ENCODE measurements around the gene CPSF3. TPM values are rescaled to one million over a fixed set of nuclear protein-coding genes. Genes with fewer than 3 reads are reported as not detected.

Gene CPSF3
- total RNA-seq, 1 donor from 2014 or later = 199 TPM

DNA sequence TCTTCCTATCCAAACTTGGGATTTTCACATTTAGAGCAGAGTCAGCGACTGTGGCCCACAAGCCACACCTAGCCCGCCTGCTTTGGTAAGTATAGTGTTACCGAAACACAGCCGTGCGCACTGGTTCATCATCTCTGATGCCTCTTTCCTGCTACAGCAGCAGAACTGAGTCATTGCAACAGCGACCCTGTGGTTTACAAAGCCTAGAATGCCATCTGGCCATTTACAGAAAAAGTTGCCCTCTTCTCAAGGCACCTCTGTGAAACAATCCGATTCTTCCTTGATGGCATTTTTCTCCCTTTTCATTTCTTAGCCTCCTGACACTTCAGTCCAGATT, 40.2 kb downstream of the CPSF3 start:
- no peak overlapping the region for H3K27ac Mint-ChIP-seq
- Histone ChIP-seq H3K4me1 (no peaks in the 10 kb centered on the region), H3K9me3 (ENCODE audit: low read depth) (no peaks in the 10 kb centered on the region), H3K27ac (no peak overlapping the region), H3K9ac (no peak overlapping the region), H3K4me2 (no peak overlapping the region), H2AFZ (replicated peaks) (no peak overlapping the region), H3K36me3 (no peaks in the 10 kb centered on the region), H3F3A (ENCODE audit: low read depth) (peaks cover 7% of the 10 kb centered on the region), H3K79me2 (ENCODE audit: low read depth) (no peaks in the 10 kb centered on the region), H3K4me3 (no peak overlapping the region), H3K27me3 (no peaks in the 10 kb centered on the region), H4K20me1 (ENCODE audit: low read depth) (peaks cover 3% of the 10 kb centered on the region)
- no peaks in the 10 kb centered on the region for H3K9me3 Mint-ChIP-seq
- no peak overlapping the region for H3K4me3 Mint-ChIP-seq
- no peaks in the 10 kb centered on the region for H3K4me1 Mint-ChIP-seq
- TF ChIP-seq EZH2phosphoT487 (IDR thresholded peaks at IDR 0.05) = no peak
- TF ChIP-seq, protein P1, sequence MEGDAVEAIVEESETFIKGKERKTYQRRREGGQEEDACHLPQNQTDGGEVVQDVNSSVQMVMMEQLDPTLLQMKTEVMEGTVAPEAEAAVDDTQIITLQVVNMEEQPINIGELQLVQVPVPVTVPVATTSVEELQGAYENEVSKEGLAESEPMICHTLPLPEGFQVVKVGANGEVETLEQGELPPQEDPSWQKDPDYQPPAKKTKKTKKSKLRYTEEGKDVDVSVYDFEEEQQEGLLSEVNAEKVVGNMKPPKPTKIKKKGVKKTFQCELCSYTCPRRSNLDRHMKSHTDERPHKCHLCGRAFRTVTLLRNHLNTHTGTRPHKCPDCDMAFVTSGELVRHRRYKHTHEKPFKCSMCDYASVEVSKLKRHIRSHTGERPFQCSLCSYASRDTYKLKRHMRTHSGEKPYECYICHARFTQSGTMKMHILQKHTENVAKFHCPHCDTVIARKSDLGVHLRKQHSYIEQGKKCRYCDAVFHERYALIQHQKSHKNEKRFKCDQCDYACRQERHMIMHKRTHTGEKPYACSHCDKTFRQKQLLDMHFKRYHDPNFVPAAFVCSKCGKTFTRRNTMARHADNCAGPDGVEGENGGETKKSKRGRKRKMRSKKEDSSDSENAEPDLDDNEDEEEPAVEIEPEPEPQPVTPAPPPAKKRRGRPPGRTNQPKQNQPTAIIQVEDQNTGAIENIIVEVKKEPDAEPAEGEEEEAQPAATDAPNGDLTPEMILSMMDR (IDR thresholded peaks at IDR 0.05) = no peak
- no peak for TF ChIP-seq EZH2 (IDR thresholded peaks at IDR 0.05)
- no peak for DNase-seq (ENCODE audit: low spot score)
- peaks cover 14% of the 10 kb centered on the region for H3K36me3 Mint-ChIP-seq
- peaks cover 4% of the 10 kb centered on the region for H3K27me3 Mint-ChIP-seq (ENCODE audit: insufficient read depth, low read depth)

- Mint-ChIP-seq H3K27me3 (ENCODE audit: insufficient read depth, low read depth) (peaks cover 6% of the 10 kb centered on the region), H3K36me3 (peaks cover 15% of the 10 kb centered on the region), H3K27ac (no peak overlapping the region), H3K4me1 (no peaks in the 10 kb centered on the region), H3K4me3 (no peak overlapping the region), H3K9me3 (no peaks in the 10 kb centered on the region)
- no peak overlapping the region for H3K4me3 ChIP-seq
- no peaks in the 10 kb centered on the region for H3K79me2 ChIP-seq (ENCODE audit: low read depth)
- H3K27me3 ChIP-seq = no peaks in the 10 kb centered on the region
- H3K27ac ChIP-seq = no peak overlapping the region
- H4K20me1 ChIP-seq (ENCODE audit: low read depth) = peaks cover 3% of the 10 kb centered on the region
- peaks cover 7% of the 10 kb centered on the region for H3F3A ChIP-seq (ENCODE audit: low read depth)
- no peaks in the 10 kb centered on the region for H3K4me1 ChIP-seq
- no peaks in the 10 kb centered on the region for H3K9me3 ChIP-seq (ENCODE audit: low read depth)
- H3K9ac ChIP-seq = no peak overlapping the region
- no peak for DNase-seq (ENCODE audit: low spot score)
- no peaks in the 10 kb centered on the region for H3K36me3 ChIP-seq
- H3K4me2 ChIP-seq = no peak overlapping the region
- TF ChIP-seq, protein P1 (IDR thresholded peaks at IDR 0.05) = no peak
- TF ChIP-seq EZH2phosphoT487 (IDR thresholded peaks at IDR 0.05) (no peak), EZH2 (IDR thresholded peaks at IDR 0.05) (no peak)
- no peak overlapping the region for H2AFZ ChIP-seq (replicated peaks)
These were observed 41.7 kb downstream of the CPSF3 start for GRCh38 chr2:9465170-9465569.

GRCh38 chr2:9466147-9466683, 42.8 kb downstream of the CPSF3 start:
- H3K4me3 Mint-ChIP-seq = no peak overlapping the region
- H3K79me2 ChIP-seq (ENCODE audit: low read depth) = no peaks in the 10 kb centered on the region
- peaks cover 14% of the 10 kb centered on the region for H3K36me3 Mint-ChIP-seq
- H3K4me1 ChIP-seq = no peaks in the 10 kb centered on the region
- peaks cover 3% of the 10 kb centered on the region for H4K20me1 ChIP-seq (ENCODE audit: low read depth)
- H3K9me3 ChIP-seq (ENCODE audit: low read depth) = no peaks in the 10 kb centered on the region
- TF ChIP-seq, protein P1 (IDR thresholded peaks at IDR 0.05) = no peak
- TF ChIP-seq EZH2 (IDR thresholded peaks at IDR 0.05) (no peak), EZH2phosphoT487 (IDR thresholded peaks at IDR 0.05) (no peak)
- no peak for DNase-seq (ENCODE audit: low spot score)
- H3K4me1 Mint-ChIP-seq = no peaks in the 10 kb centered on the region
- H3K27me3 Mint-ChIP-seq (ENCODE audit: insufficient read depth, low read depth) = peaks cover 6% of the 10 kb centered on the region
- H3K27me3 ChIP-seq = no peaks in the 10 kb centered on the region
- peaks cover 2% of the 10 kb centered on the region for H3K36me3 ChIP-seq
- H3K4me2 ChIP-seq = no peak overlapping the region
- H3K4me3 ChIP-seq = no peak overlapping the region
- no peak overlapping the region for H3K9ac ChIP-seq
- H3K27ac ChIP-seq = no peak overlapping the region
- H3F3A ChIP-seq (ENCODE audit: low read depth) = peaks cover 7% of the 10 kb centered on the region
- H3K9me3 Mint-ChIP-seq = no peaks in the 10 kb centered on the region
- no peak overlapping the region for H2AFZ ChIP-seq (replicated peaks)
- no peak overlapping the region for H3K27ac Mint-ChIP-seq
